UCSD-AML1 (cell line): ENCODE measurements around the gene CFLAR.
A peak's percentile ranks its signal among the peaks of the same experiment; 100 is the strongest.

Experiments used
- DNase-seq: peaks from one replicate; lab custom pipeline; 2025; ENCODE audit not compliant: unreplicated experiment; lab: John Stamatoyannopoulos, UW

CFLAR gene

GRCh38 chr2:201116115-201116958, at the start of gene CFLAR:
TSS of gene CFLAR (plus strand) at chr2:201116164. CDS start at chr2:201129866, 13,702 bp downstream.
- peak; percentile 87 for DNase-seq

GRCh38 chr2:201070948-201071478, 45.0 kb upstream of the CFLAR start:
- no peak for DNase-seq

- peak; percentile 89 for DNase-seq
Observed at GRCh38 chr2:201071479-201072200, 44.3 kb upstream of the CFLAR start, which contains the start of the genes HYCC2 and NDUFB3. TSS of gene HYCC2 (minus strand) at chr2:201071671. CDS start at chr2:201024009, 47,662 bp downstream. TSS of gene NDUFB3 (plus strand) at chr2:201072001. CDS start at chr2:201078883, 6,882 bp downstream.

GRCh38 chr2:201072201-201072530, 43.8 kb upstream of the CFLAR start:
- no peak for DNase-seq

- no peak for DNase-seq
Observed at GRCh38 chr2:201073071-201073470, 42.9 kb upstream of the CFLAR start.

GRCh38 chr2:201074996-201075395, 41.0 kb upstream of the CFLAR start:
- no peak for DNase-seq

GRCh38 chr2:201084863-201085262, 31.1 kb upstream of the CFLAR start:
- DNase-seq: no peak

- DNase-seq: no peak
Observed at GRCh38 chr2:201090574-201090973, 25.4 kb upstream of the CFLAR start.

GRCh38 chr2:201093573-201093972, 22.4 kb upstream of the CFLAR start:
- no peak for DNase-seq

GRCh38 chr2:201100497-201100896, 15.5 kb upstream of the CFLAR start:
- no peak for DNase-seq

- DNase-seq: no peak
Observed at GRCh38 chr2:201105759-201106158, 10.2 kb upstream of the CFLAR start.

- DNase-seq: no peak
Observed at GRCh38 chr2:201107624-201108023, 8.3 kb upstream of the CFLAR start.

- DNase-seq: no peak
Observed at GRCh38 chr2:201108341-201108740, 7.6 kb upstream of the CFLAR start.

GRCh38 chr2:201109186-201109585, 6.8 kb upstream of the CFLAR start:
- no peak for DNase-seq

- DNase-seq: no peak
Observed at GRCh38 chr2:201110615-201111014, 5.3 kb upstream of the CFLAR start.

GRCh38 chr2:201111096-201111495, 4.9 kb upstream of the CFLAR start:
- no peak for DNase-seq

- no peak for DNase-seq
Observed at GRCh38 chr2:201114350-201114749, 1.6 kb upstream of the CFLAR start.

GRCh38 chr2:201114846-201115245, 1.1 kb upstream of the CFLAR start:
- DNase-seq: no peak

GRCh38 chr2:201116959-201117734, 1.2 kb downstream of the CFLAR start:
- peak; percentile 49 for DNase-seq

GRCh38 chr2:201117735-201118094, 1.8 kb downstream of the CFLAR start:
- peak; percentile 28 for DNase-seq
